IPS-NIHi7 (cell line): Measurements from ENCODE around the gene GDA.
"Not testable (repeated sequence)": the region's sequence is repeated elsewhere in the genome, so short reads cannot be mapped to it uniquely, and the experiment has no call there.

Source experiments
- DNase-seq: peaks from one replicate; pipeline ENCODE4 v3.0.0; 2012; ENCODE audit warnings: mixed read lengths; ENCODE audit errors: extremely low spot score

The GDA gene

DNA sequence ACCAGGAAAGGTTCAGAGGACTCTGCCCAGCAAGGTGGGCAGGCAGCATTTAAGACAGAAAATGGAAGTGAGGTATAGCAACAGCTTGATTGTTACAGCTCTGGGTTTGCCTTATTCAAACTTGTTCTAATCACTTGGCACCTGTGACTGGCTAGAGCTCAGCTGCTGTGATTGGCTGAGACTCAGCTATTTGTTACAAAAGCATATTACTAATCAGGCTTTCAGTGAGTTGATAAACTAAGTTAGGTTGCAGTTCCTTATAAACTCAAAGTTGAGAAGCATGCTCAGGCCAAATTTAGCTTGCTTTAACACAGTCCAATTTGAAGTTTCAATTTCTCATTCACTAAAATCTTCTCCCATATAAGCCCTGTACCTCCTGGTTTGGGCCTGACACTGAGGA is 56.3 kb downstream of the GDA start:
- no peak for DNase-seq

DNA sequence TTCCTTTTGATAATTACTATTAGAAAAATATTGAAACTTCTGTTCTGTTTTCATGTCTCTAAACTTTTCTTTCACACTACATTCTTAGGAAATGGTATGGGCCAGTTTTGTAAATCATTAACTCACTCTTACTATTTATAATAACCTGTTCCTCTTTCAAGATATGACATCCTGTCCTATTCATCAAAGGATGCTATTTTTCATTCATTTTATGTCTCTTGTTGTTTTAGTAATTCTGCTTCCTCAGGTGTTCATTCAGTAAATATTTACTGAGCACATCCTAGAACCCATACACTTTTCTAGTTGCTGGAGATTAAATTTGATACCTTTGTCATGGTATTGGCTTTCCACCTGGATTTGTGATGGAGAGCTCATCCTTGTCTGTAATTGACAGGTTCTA is 58.0 kb downstream of the GDA start:
- DNase-seq = no peak

DNA sequence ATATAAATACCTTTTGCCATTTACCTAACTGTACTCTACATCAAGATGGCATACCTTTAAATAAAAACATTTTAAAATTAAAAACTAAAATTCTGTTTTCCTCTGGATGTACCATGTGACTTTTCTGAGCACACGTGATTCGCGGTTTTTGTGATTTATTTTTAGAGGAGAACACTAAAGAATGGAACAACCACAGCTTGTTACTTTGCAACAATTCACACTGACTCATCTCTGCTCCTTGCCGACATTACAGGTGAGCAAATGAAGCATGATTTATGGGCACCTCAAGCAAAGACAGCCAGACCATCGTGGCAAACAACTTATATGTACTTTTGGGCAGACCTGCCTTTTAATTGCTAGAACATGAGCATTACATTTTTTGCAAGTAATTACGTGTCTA is 61.3 kb downstream of the GDA start:
- DNase-seq = no peak

DNA sequence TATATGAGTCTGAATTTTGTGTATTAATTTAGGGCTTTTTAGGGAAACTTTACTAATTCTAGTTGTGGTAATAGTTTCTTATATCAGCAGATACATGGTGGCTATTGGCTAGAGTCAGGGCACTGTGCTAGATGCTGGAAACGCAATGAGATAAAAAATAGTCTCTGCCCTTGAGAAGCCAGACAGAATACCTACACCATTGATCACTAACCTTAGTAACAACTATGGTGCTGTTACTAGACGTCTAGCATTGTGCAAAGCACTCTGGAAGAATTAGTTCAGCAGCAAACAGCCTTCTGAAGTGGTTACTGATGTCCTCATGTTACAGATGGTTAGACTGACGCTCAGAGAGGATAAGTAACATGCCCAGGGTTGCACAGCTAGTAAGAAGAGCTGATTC is 61.8 kb downstream of the GDA start:
- no peak for DNase-seq

DNA sequence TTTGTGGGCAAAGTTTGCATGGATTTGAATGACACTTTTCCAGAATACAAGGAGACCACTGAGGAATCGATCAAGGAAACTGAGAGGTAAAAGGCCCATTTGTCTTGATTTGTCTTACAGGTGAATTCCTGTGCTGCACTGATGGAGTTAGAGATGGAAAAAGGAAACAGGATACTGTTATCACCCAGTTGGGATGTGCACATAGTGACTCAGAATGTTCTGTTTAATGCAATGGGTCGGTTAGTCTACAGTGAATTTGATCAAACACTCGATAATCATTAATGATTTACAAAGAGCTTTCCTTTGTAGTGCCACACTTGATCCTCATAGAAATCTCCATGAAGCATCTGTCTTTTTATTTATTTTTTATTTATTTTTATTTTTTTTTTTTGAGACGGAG is 64.7 kb downstream of the GDA start:
- DNase-seq = no peak

DNA sequence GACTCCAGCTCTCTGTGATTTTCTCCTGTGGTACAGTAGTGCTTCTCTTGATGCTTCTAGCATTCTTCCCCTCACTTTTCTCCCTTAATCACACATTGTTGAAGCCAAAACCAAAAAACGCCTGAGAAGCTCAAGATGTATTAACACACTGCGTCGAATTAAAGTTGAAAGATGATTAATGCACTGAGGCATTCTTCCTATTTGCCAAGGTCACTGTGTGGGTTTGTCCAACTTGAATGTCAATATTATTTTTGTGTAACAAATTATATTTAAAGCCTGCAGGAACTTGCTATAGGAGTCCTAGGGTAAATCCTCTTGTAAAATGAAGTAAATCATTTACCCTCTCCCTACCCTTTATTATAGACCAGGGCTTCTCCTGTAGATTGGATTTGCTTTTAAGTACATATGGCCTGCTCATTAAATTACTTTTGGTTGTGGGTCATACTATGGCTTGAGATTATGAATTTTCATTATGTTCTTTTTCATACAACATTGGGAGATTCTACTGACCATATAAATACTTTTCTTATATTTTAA is 68.1 kb downstream of the GDA start:
- DNase-seq = no peak

DNA sequence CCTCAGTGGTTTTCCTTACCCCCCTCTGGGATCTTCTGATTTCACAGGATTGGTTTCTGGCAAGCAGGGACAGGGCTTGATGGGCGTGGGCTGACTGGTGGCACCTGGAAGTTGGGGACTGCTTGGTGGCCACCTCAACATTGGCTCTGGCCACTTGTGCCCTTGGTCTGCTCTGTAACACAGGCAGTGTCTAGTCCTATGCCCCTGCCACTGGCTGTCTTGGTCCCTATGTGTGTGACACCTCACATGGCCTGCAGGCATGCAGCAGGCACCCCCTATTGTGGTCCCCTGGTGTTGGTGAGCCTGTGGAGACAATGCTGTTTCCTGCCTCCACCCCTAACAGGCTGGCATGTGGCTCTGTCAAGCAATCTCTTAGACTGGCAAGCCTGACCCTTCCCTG is 71.3 kb downstream of the GDA start:
- DNase-seq = no peak

DNA sequence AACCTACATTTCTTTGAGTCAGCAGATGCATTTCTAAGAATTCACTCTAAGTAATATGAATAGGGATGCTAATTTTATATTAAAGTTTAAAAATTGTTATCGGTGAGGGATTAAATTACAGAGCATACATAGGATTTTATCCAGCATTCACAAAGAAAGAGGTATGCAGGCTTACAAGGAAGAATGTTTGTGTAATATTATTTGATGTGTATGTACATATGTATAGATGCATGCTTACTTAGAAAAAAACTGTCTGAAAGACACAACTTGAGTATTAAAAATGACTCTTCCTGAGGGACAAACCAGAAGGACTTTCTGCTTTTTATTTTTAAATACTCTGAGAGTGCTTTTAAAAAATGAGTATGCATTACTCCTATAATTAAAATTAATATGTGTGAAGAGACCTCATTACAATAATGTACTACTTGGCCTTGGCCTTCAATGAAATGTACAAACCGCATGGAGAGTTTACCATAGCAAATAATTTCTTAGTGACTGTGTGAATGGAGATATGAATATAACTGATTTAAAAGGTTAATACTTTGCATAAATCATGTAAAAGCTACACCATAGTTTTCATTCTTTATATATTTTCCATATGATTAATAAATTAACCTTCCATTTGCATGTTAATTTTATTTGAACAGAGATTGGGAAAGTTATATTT is 77.0 kb downstream of the GDA start:
- DNase-seq = no peak

DNA sequence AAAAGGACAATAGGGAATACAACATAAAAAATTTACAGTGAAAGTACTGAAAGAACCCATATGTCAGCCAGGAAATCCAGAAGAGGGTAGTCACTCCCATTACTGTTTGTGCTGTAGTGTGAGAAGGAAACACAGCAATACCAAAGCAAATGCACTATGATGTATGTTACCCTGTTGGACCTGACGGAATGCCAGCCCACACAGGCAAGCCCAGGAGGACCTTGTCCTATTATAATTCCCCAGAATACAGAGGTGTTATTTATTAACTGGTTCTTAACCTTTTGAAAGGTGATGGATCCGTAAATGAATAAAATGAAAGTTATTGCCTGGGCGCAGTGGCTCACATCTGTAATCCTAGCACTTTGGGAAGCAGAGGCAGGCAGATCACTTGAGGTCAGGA is 79.0 kb downstream of the GDA start:
- DNase-seq = no peak

DNA sequence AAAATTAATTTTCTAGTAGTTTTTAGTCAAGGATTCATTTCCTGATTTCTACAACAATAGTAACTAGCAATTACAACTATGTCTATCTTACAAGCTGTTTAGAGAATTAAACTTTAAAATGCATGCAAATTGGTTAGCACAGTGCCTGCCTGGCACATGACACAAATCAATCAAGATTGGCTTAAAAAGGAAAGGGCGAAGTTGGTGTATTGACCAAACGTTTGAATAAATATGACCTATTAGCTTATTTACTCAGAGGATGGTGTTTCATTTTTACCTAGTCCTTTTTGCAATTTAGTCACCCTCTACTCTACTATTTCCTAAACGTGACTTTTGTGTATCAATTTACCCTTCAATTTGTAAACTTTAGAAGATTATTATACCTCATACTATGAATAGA is 83.5 kb downstream of the GDA start:
- DNase-seq = no peak

DNA sequence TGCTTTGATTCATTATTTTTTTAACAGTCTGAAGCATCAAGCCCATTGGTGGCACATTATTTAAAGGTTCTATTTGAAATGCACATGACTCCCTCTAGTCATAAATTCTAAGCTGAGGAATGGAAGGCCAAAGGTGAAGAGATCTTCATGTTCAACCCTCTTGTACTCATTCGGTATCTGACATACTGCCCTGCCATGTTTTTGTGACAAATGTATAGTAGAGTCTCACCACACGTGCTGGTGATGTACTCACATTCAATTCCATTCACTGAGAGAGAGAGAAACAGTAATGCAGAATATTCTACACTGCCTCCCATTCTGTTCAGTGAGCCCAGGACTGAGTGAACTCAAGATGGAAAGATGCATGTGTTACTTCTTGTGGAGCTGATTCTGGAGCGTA is 98.3 kb downstream of the GDA start:
- no peak for DNase-seq

DNA sequence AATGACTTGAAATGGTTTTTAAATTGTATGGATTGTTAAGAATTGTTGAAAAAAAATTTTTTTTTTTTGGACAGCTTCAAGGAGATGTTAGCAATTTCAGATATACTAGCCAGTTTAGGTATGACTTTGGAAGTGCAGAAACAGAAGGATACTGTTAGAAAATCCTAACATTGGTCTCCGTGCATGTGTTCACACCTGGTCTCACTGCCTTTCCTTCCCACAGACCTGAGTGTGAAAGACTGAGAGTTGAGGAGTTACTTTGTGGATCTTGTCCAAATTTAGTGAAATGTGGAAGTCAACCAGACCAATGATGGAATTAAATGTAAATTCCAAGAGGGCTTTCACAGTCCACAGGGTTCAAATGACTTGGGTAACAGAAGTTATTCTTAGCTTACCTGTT is 102.3 kb downstream of the GDA start:
- DNase-seq = no peak

DNA sequence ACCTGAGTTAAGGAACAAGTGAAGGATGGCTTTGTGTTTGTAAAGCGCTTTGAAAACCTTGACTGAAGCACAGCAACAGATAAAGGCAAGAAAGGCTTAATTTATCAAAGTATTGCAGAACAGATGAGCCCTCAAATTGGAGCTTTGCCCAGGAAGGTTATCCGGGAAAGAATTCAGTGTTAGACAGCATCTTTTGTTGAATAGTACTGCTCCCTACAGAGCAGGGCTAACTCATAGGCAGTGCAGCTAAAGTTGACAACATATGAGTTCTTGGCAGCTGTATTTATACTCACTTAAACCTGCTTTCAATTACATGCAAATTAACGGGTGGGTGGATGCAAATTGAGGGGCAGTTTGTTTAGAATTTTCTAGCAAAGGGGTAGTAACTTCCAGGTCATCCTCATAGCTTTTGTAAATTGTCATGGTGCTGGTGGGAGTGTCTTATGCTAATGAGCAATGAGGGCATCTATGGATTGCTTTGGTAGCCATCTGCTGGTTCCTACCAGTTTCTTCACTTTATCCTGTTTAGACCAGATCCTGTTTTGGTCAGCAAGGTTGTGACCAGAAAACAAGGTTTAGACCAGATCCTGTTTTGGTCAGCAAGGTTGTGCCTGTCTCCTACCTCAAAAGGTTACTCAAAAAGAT is 105.8 kb downstream of the GDA start:
- DNase-seq = no peak

DNA sequence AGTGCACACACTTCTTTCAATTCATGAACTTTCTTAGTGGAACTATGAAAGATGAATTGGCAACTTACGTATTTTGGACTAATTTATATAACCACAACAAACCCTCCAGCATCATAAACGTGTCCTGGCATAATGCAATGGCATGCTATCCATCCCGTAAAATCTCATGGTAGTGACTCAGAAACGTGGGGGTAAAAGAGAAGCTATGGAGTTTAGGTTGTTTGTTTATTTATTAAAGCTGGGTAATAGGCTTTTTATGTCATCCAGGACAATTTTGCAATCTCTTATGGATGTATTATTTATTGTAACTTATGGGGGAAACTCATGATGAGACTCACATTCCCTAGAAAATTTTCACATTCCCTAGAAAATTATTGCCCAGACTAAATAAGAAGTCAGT is 106.3 kb downstream of the GDA start:
- no peak for DNase-seq

DNA sequence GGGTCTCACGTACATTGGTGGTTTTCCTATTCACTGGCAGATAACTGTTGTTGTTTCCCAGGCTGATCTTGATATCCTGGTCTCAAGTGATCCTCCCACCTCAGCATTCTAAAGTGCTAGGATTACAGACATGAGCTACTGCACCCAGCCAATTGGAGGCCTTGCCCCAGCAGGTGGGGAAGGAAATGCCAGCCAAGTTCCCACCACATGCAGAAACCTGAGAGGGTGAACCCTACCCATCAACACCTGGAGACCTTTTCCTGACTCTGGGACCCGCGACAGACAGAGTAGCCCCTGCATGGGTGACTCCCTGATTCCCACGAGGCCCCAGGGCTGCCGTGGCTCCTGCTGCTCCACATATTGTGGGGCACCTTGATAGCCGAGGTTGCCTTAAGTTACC is 107.7 kb downstream of the GDA start:
- DNase-seq = no peak

DNA sequence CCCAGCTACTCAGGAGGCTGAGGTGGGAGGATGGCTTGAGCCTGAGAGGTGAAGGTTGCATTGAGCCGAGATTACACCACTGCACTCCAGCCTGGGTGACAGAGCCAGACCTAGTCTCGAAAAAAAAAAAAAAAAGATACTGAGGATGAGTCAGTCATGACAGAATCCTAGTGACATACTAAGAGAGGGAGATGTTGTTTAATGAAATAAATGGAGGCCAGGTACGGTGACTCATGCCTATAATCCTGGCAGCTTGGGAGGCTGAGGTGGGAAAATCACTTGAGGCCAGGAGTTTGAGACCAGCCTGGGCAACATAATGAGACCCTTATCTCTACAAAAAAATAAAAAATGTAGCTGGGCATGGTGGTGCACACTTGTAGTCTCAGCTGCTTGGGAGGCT is 108.6 kb downstream of the GDA start:
- DNase-seq = no peak

DNA sequence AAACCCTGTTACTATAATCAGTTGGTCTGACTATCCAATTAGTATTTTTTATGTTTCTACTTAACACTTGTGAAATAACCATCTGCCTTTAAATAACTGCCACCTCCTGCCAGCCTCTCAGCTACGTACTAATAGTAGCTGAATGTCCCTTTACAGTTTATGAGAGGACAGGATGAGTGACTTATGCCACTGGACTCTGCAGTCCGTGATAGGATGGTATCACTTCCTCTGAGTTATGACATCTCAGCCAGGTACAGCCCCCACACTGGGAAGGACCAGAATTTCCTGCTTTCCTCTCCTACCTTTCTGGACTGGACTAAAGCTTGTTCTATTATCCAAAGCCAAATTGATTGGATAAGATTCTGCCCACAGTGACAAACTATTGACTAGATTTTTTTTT is 112.8 kb downstream of the GDA start:
- no peak for DNase-seq

DNA sequence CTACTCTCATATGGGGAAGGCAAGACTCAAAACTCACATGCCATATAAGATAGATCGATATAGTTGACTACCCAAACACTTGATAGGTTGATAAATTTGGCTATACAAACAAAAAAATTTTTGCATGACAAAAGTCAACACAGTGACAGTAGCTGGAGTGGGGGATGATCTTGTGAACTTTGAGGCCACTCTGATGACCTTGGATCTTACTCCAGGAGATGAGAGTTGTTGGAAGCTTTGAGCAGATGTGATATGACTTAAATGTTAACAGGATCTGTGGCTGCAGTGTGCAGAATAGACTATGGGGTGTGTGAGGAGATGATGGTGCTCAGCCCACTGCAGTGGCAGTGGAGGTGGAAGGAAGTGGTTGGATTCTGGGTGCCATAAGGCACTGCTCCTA is 114.3 kb downstream of the GDA start:
- DNase-seq = no peak

DNA sequence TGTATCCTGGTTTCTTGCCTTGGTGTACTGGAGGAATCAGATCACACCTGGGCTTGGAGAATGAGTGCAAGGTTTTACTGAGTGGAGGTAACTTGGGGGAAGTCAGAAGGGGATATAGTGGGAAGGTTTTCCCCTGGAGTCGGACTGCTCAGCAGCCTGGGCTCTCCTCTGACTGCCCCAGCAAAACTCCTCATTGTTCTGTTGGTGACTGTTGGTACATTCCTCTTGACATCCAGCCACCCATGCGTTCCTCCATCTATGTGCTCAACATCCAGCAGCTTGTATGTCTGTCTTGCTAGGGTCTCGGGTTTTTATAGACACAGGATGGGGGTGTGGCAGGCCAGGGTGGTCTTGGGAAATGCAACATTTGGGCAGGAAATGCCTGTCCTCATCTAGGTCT is 119.7 kb downstream of the GDA start:
- no peak for DNase-seq

DNA sequence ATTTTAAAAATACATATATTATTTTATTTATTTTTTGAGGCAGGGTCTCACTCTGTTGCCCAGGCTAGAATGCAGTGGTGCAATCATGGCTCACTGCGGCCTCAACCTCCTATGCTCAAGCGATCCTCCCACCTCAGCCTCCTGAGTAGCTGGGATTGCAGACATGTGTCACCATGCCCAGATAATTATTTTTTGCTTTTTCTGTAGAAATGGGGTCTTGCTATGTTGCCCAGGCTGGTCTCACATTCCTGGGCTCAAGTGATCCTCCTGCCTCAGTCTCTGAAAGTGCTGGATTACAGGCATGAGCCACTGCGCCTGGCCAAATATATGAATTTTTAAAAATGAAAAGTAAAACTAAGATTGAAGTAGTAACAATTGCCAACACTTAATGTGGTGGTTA is 121.1 kb downstream of the GDA start:
- not testable (repeated sequence) for DNase-seq

DNA sequence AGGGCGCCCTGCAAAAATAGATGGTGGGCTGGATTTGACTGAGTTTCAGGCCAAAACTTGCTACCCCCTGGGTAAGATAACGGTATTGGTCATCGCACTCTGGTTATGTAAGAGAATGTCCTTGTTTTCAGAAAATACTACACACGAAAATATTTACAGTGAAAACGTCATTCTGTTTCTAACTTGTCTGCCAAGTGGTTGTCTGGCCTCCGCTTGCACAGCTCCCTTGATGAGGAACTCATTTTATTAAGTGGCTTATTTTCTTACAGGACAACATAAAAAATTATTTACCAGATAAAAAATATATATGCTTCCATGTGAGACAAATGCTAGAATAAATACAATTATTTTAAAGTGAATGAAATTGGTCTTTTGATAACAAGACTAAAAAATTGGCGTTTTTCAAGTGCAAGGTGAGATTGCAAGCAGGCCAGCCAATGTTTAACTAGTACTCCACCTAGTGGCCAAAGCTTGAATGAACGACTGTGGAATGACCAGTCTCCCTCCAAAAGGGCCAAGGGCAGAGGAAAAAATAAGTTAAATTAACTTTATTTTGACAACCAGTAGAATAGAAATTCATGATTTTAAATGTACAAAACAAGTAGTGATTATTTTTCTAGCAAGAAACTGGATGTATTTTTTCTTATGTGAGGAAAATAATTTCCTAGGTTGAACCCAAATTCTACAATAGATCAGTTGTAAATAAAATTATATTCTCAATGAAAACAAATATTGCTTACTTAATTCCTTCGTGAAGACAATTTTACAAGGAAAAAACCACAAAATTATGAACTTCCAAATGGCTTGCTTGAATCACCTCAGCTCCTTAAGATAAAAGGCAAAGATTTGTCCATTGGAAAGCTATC is 122.6 kb downstream of the GDA start:
- peak; percentile 78 for DNase-seq

DNA sequence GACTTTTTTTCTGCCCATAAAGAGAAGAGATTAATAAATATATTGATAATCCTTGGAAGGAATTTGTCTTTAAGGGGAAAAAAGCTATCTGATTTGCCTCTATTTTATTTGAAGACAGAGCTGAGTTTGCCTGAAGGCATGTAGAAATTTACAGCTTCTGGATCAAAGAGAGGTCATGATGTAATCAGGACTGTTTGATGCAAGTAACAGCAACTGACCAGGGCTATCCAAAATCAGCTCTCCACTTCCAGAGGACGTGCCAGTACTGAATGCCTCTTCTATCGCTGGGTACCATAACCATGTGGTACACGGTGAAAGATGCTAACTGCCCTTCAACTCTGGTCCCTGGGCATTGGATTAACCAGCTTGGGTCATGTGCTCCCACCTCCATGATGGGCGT is 125.2 kb downstream of the GDA start:
- DNase-seq = no peak

DNA sequence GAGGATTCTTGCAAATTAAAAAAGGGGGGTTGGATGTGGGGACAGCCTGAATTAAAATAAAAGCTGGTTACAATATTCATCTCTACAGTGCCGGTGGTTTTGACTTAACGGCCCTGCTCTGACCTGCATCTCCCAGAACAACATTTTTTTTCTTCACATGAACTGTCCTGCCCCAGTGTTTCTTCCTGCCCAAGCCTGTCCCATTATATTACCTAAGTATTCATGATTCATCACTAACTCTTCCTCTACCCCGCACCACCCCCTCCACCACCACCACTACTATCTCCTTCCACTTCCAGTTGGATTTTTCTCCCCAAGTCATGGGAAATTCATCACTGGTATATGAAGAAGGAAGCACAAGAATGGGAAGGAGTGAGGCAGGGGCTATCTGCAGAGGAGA is 125.7 kb downstream of the GDA start:
- DNase-seq = no peak
